Heart right ventricle (tissue), 16 donors: Measurements from ENCODE around the gene PLEKHA7. TPM values are rescaled to one million over a fixed set of nuclear protein-coding genes. Genes with fewer than 3 reads are reported as not detected.

Source experiments
- ATAC-seq, 8 donors: fragments of 200-7000 bp; cut with Tn5 transposase; one replicate each; pipeline ENCODE4 v1.9.1; 2020; ENCODE audit warnings: mild to moderate bottlenecking in 8 of 8, moderate library complexity in 8 of 8, moderate number of reproducible peaks in 1 of 8
- DNase-seq, 2 donors: peaks; one replicate each; pipeline ENCODE4 v3.0.0-alpha.2; 2020
- H3K27ac ChIP-seq, 10 donors: fragments of 200-600 bp; sonication (generic) in 2 of 10; one replicate each; pipeline versions ENCODE4 v1.5.0 to v1.8.0; 2020 to 2022; ENCODE audit warnings: mild to moderate bottlenecking in 3 of 10
- H3K27me3 ChIP-seq, 7 donors: fragments of 200-600 bp; one replicate each; pipeline ENCODE4 v1.8.0; 2021 to 2022; ENCODE audit warnings: mild to moderate bottlenecking in 2 of 7
- H3K36me3 ChIP-seq, 9 donors: fragments of 200-600 bp; sonication (generic) in 1 of 9; one replicate each; pipeline versions ENCODE4 v1.5.0 to v1.8.0; 2020 to 2022; ENCODE audit warnings: mild to moderate bottlenecking in 2 of 9
- H3K4me1 ChIP-seq, 9 donors: fragments of 200-600 bp; sonication (generic) in 1 of 9; one replicate each; pipeline versions ENCODE4 v1.5.0 to v1.8.0; 2020 to 2022; ENCODE audit warnings: mild to moderate bottlenecking in 4 of 9
- H3K4me3 ChIP-seq, 10 donors: fragments of 200-600 bp; sonication (generic) in 2 of 10; one replicate each; pipeline versions ENCODE4 v1.5.0 to v1.8.0; 2020 to 2022; ENCODE audit warnings: mild to moderate bottlenecking in 7 of 10, moderate library complexity in 2 of 10
- H3K9me3 ChIP-seq, 11 donors: fragments of 200-600 bp in 10 of 11; sonication (generic) in 2 of 11; one replicate each; pipeline versions ENCODE4 v1.5.0 to v1.8.0; 2013 to 2022; ENCODE audit warnings: mild to moderate bottlenecking in 2 of 11, control low read depth in 1 of 11, moderate library complexity in 1 of 11
- CTCF ChIP-seq, 9 donors: fragments of 200-600 bp; sonication (generic) in 2 of 9; IDR thresholded peaks; one replicate each; pipeline versions ENCODE4 v1.5.0 to v1.8.0; 2021 to 2022; ENCODE audit warnings: antibody characterized with exemption in 9 of 9, mild to moderate bottlenecking in 5 of 9, moderate library complexity in 1 of 9
- WGBS, 2 donors: extraction: QIAGEN DNeasy Blood & Tissue Kit; methylation state at CpG; one replicate each; pipeline ENCODE4 v1.1.7; 2013; ENCODE audit warnings: inconsistent platforms in 1 of 2; 5-methylcytosine and 5-hydroxymethylcytosine counted together
- intact Hi-C, 10 donors: fragments of 100-400 bp; cut with DNase I; formaldehyde crosslinking; loops; one replicate each; pipeline versions ENCODE4 v1.11.1 to v1.14.2; 2022
- polyA plus RNA-seq, 2 donors: library from polyadenylated mRNA; stranded (reverse); fragments of 200-250 nt; gene quantifications; one replicate each; pipeline ENCODE4 v1.2.3, GENCODE V29; 2013
- total RNA-seq, 10 donors: library from RNA; stranded (reverse); fragmentation: NEBNext Ultra II Directional in 3 of 10; extraction: Animal tissue kit (Norgen Biotek cat#: 25700) in 3 of 10; gene quantifications; one replicate each; pipeline versions ENCODE4 v1.2.1 to v1.2.4, GENCODE V29; 2021 to 2023
- donor health status: Arrhythmogenic right ventricular cardiomyopathy.
- donor health status: ischemic (EF 13 %, LVEDD 7.1; RV severe dilation, severe dysfunction).
- donor health status: healthy with polysubstance abuse.
- donor health status: DM: no; HTN: yes; CAD: no.
- donor health status: DM: no; HTN: no; CAD: no.
- donor health status: ischemic (EF 25% LVEDD 6.9; RV normal size, moderate dysfunction).
- donor health status: ischemic (EF 25% LVEDD 5.7; RV mildly dilated, moderate dysfunction).
- donor health status: healthy.
- donor health status: DM: yes; HTN: yes; CAD: no.
- donor health status: Ischemic cardiomyopathy.
- donor health status: ischemic (EF 35%, LVEDD 5.7; RV mildly dilated, moderate dysfunction).
- donor health status: nonischemic (EF 11% LVEDD 7.7; RV severe dilation, severe dysfunction).
- donor health status: DM: yes; HTN: yes; CAD: no.
- donor health status: PGD.
- donor health status: ischemic (EF 29% LVEDD 5.4; RV normal size, mild dysfunction).
- donor health status: nonischemic (EF 23%, LVEDD 6.1; RV moderate dilation, normal function).

Gene PLEKHA7
- total and polyA plus RNA-seq, 12 donors: 15.3 to 46.9 (median 24.0) TPM

GRCh38 chr11:17024924-17025323 is 10.7 kb upstream of the PLEKHA7 start:
- WGBS, 2 donors: 90 to 97% methylated on average over 2 of the region's 2 CpGs
- Histone ChIP-seq H3K4me3 (no peak overlapping the region), H3K36me3 (no peaks in the 10 kb centered on the region), H3K9me3 (no peaks in the 10 kb centered on the region), H3K27me3 (no peaks in the 10 kb centered on the region), H3K4me1 (no peaks in the 10 kb centered on the region), H3K27ac (no peak overlapping the region)
- intact Hi-C loops: no loop called here
- DNase-seq (no peak), ATAC-seq (no peak)
- TF ChIP-seq CTCF (IDR thresholded peaks at IDR 0.05): no peak

GRCh38 chr11:17021511-17021910 is 7.3 kb upstream of the PLEKHA7 start:
- ATAC-seq (no peak), DNase-seq (no peak)
- H3K27me3 ChIP-seq: peaks cover 0 to 5% (median 0%) of the 10 kb centered on the region in 7 donors
- H3K36me3 ChIP-seq: no peaks in the 10 kb centered on the region
- no peak for TF ChIP-seq CTCF (IDR thresholded peaks at IDR 0.05)
- intact Hi-C loops: no loop called here
- no peak overlapping the region for H3K27ac ChIP-seq
- WGBS, 2 donors: 79 to 85% methylated on average over 8 of the region's 8 CpGs
- no peaks in the 10 kb centered on the region for H3K4me1 ChIP-seq
- H3K9me3 ChIP-seq: no peaks in the 10 kb centered on the region
- no peak overlapping the region for H3K4me3 ChIP-seq

- no peak for TF ChIP-seq CTCF (IDR thresholded peaks at IDR 0.05)
- DNase-seq (no peak), ATAC-seq (no peak)
- H3K36me3 ChIP-seq: no peaks in the 10 kb centered on the region
- intact Hi-C loops: no loop called here
- H3K4me3 ChIP-seq: no peak overlapping the region
- H3K27me3 ChIP-seq: peaks cover 0 to 12% (median 0%) of the 10 kb centered on the region in 7 donors
- H3K27ac ChIP-seq: no peak overlapping the region
- no peaks in the 10 kb centered on the region for H3K4me1 ChIP-seq
- H3K9me3 ChIP-seq: no peaks in the 10 kb centered on the region
- WGBS, 2 donors: 73 to 80% methylated on average over 1 of the region's 1 CpG
These were observed 6.6 kb upstream of the PLEKHA7 start for GRCh38 chr11:17020831-17021230.

- DNase-seq (no peak), ATAC-seq (no peak)
- Histone ChIP-seq H3K27me3 (peaks cover 0 to 25% (median 0%) of the 10 kb centered on the region in 7 donors), H3K36me3 (no peaks in the 10 kb centered on the region), H3K4me3 (no peak overlapping the region), H3K9me3 (no peaks in the 10 kb centered on the region), H3K4me1 (peaks cover 0 to 6% (median 5%) of the 10 kb centered on the region in 9 donors), H3K27ac (no peak overlapping the region)
- WGBS, 2 donors: 78 to 86% methylated on average over 1 of the region's 1 CpG
- no peak for TF ChIP-seq CTCF (IDR thresholded peaks at IDR 0.05)
- intact Hi-C loops: loop anchor here in 2 of 10 donors (10.0 kb wide), 1 partner anchor 46 kb away; no protein-coding TSS in a partner anchor
These were observed 5.0 kb upstream of the PLEKHA7 start for GRCh38 chr11:17019232-17019631.
